Activated CD4-positive, CD25-positive, alpha-beta regulatory T cell treated with anti-CD3 and anti-CD28 coated beads, Interleukin-2, amount 50 U/mL, for 16 hours (primary cell): ENCODE data around the gene TRIM3.
A peak's percentile ranks its signal among the peaks of the same experiment; 100 is the strongest.
"Not testable (repeated sequence)": the region's sequence is repeated elsewhere in the genome, so short reads cannot be mapped to it uniquely, and the experiment has no call there.

ENCODE experiments used
- DNase-seq: peaks from one replicate; pipeline ENCODE4 v3.0.0-alpha.2; 2020; ENCODE audit warnings: low read depth, low spot score

Gene TRIM3

DNA sequence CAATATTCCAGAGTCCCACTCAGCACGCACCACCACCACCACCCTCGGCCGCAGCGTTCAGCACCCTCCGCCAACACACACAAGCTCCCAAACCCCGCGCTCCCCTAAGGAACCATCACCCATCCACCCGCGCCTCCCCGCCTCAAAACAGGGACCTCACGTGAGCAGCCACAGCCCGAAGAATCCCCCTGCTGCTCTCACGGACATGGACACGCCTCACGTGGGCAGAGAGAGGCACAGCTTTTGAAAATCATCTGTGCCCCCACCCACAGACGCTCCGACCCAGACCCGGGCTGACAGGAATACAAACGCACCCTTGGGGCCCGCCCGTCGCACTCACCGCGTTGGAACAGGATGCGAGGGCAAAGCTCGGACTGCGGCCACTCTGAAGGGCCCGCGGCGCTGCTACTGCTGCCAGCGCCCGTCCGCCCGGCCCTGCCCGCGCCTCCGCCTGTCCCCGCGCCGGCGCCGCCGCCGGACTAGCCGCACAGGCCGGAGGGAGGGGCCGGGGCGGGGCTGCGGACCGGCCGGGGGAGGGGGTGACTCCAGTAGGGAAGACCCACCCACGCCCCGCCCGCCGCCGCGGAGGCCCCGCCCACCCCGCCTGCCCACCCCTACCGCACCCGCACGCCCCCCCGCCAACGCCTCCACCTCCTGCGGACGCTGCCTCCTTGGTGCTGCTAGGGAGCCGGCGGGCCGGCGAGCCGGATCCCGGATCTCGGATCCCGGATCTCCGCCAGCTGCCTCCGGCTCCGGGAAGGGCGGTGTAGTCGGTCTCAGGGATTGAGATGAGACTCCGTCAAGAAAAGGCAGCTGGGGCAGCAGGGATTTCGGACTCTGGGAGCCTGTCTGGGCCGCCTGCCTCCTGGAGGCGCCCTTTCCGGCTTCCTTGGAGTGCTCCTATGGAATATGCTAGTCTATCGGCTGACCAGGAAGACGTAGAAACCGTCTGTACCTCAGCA, at the start of gene TRIM3:
TSS of gene TRIM3 (minus strand) at position 491 of the 962 bp plus-strand sequence. CDS start 8,246 bp downstream, outside the sequence.
- peak; percentile 35 for DNase-seq

DNA sequence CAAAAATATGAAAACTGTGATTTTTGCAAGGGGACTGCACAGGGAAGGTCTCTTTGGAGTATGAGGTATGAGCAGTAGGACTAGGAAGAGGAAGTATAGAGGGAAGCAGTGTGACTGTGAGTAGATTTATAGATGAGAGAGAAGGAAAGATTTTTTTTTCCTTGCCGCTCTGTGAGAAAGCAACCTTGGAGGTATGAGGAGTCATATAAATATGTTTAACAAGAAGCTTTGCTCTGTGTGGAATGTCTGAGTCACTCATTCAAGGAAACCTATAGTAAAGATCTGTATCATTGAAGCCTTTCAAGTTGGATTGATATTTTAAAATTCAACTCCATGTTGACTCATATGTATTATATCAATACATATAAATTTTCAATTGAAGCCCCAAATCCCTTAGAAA, 49.5 kb upstream of the TRIM3 start:
- no peak for DNase-seq

GRCh38 chr11:6521946-6522345, 48.2 kb upstream of the TRIM3 start:
- not testable (repeated sequence) for DNase-seq

DNA sequence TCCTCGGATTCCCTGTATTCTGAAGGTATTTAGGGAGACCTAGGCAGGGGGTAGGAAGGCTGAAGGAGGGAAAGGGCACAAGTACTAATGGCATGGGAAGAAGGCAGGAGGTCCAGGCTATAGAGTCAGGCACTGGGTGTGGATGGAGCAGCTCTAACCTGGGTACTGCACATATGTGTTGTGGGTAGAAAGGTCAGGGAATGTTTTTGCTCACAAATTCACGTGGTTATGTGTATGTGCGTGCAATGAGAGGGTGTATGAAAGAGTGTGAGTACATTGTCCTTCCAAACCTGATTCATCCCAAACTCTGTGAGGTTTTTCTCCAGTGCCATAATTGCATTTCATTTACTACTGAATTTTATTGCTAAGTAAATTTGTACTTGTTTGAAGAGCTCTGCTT, 46.5 kb upstream of the TRIM3 start:
- DNase-seq = no peak

DNA sequence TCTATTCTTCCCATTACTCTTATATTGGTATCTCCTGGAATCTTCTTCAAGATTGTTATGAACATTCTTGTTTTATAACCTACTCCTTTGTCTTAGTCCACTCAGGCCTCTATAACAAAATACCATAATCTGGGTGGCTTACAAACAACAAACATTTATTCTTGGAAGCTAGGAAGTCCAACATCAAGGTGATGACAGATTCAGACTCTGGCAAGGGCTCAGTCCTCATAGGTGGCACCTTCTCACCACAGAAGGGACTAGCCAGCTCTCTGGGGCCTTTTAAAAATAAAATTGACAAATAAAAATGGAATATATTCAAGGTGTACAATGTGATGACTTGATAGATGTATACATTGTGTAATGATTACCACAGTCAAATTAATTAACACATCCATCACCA, 43.1 kb upstream of the TRIM3 start:
- DNase-seq = no peak

DNA sequence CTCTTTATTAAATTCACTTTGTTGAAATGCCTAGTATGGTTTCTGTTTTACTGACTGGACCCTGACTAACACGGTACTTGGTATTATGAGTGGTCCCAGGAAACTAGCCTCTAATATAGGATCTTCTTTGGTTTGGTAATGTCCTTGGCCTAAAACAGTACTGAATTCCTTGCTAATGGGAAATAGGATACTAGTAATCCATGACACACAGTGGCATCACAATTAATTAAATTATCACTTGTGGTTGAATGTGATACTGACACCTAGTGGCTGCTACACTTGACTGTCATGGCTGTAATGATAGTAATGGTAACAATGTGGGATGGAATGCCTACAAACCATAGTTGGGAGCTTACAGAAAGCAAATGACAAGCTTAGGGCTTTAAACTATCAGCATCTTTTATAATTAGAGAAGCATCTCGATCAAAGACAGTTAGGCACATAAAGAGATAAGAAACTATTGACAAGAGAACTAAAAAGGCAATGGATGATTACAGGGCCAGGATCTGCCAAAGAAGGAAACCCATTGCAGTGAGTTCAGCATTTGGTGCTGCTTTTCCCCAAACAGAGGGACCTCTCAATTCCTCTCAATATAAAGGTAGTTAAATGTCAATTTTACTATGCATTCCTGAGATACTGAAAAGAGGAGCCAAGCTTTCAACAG, 32.0 kb upstream of the TRIM3 start:
- no peak for DNase-seq

DNA sequence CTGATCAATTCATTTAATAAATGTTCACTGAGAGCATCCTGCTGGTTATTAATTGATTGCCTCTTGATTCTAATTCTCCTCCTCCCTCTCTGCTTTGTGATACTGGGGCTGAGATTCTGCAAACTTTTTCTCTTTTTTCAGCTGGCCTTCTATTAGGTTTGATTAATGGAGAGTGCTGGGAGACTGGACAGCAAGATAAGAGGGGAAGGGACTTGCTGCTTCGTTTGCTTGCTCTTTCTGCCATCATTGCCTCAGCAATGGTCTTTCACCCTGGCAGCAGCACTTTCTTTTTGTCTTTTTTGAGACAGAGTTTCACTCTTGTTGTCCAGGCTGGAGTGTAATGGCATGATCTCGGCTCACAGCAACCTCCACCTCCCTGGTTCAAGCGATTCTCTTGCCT, 30.4 kb upstream of the TRIM3 start:
- DNase-seq = no peak

- DNase-seq = no peak
These were observed 28.6 kb upstream of the TRIM3 start for GRCh38 chr11:6502382-6502781.

DNA sequence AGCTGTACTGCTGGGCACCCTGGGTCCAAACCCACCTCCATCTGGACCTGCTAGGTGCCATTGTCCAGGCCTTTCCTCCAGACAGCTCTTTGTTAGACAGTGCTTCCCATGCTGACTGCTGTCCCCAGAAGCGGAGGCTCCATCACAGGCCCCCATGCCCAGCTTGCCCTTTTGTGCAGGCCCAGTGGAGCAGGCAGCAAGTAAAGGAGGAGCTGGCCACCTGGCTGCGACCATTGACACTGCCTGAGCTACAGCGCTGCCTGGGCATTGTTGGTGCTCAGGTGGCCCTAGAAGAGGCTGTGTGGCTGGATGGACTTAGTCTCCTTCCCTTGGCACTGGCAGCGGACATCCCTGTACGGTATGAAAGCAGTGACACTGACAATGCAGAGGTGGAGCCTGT, 24.8 kb upstream of the TRIM3 start:
- DNase-seq = no peak

DNA sequence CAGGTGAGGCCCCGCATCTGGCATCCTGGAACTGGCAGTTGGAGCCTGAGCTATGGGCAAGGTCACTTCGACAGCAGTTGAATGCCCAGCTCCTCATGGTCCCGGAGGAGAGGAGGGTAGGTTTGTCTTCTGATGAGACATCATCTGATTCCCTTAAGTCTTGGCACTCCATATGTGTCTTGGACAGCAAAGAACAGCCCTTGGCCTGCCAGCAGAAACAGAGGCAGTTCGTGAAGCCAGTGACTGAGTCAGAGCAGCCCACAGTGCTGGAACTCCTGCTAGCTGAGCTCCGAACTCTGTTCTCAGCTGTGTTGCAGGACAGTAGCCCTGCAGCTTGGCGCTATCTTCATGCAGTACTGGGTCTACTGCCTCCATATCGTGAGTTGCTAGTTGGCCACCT, 24.4 kb upstream of the TRIM3 start:
- DNase-seq = no peak

DNA sequence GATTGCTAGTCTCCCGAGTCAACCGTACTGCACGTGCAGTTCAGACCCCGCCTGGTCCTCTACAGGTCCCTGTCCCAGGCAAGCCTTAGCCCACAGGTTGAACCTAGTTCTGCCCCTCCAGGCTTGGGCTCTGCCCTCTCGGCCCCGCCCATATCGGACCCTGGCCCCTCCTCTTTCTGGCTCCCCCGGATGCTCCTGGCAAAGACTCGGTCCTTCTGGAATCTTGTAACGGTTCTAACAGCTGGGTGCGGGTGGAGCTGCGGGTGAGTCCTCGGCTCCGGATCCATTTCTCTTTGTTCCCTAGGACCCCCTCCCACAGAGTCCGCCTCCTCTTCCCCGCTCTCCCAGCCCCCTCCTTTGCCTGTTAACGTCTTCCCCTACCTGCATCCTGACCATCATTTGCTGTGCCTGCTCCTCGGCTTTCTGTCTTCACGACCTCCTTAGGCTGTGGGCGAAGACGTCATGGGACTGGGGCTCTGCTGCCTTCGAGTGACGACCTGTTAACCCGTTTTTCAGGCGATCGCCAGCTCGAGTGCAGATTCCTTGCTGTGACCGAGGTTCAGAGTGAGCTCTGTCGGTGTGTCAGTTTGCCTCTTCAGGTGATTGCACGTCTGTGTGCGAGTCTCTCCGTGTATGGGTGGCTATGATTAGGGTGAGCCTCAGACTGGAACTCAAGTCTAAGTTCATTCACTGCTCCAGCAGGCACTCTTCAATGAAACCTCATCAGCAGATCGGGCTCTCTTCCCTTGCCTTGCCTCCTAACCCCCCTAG, 23.5 kb upstream of the TRIM3 start, which contains the start of gene DNHD1:
TSS of gene DNHD1 (plus strand) at position 212 of the 771 bp plus-strand sequence. CDS start 936 bp downstream, outside the sequence.
- no peak for DNase-seq

DNA sequence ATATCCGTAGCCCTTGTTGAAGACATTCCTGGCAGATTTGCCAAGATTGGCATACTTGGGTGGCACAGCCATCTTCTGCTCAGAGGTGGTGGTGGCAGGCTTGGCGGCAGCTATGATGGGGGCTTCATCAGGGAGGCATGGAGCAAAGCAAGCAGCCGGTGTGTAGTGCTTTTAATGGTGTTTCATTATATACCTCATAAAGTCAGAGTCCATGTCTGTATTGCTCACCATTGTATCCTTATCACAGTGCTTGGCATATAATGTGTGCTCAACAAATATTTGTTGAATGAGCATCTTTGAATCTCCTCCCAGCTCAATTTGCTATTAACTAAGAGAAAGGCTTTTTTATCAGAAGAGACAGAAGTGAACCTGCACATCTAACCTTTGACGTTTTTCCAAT, 15.6 kb upstream of the TRIM3 start:
- no peak for DNase-seq

DNA sequence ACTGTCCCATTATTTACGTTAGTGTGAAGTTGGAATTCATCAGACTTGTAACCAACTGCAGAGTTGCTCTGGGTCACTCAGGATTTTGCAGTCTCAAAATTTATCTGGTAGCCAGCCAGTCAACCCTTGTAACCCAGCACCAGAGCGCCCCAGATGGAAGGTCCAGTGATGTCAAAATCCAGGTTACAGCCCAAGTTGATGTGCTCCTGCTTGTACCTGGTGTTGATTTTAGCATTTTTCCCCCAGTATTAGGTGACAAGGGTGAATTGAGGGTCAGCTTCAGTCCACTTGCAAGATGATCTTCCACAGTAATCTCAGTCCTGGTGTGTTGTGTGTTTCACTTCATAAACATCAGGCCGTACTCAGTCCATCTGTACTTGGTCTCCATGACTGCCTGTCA, 15.1 kb upstream of the TRIM3 start:
- DNase-seq = no peak

DNA sequence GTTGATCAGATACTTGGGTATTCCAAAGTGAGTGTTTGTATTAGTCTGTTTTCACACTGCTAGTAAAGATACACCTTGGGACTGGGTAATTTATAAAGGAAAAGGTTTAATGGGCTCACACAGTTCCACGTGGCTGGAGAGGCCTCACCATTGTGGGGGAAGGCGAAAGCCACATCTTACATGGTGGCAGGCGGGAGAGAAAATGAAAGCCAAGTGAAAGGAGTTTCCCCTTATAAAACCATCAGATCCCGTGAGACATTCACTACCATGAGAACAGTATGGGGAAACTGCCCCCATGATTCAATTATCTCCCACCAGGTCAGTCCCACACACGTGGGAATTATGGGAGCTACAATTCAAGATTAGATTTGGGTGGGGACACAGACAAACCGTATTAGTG, 14.6 kb upstream of the TRIM3 start:
- no peak for DNase-seq

- no peak for DNase-seq
These were observed 13.2 kb upstream of the TRIM3 start for GRCh38 chr11:6486938-6487337.

DNA sequence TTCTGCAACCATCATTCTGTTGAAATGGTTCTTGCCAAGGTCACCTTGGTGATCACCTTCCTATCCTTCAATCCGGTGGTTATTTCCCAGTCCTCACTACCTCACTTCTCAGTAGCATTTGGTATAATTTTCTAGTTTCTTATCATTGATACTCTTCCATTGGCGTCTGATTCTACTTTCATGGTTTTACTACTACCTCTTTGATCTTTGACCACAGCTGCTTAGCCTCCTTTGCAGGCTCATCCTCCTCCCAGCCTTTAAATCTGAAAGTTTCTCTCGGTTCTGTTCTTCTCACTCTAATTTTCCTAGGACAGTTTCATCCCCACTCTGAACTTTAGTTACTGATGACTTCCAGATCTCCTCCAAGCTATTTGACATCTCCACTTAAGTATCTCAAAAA, 12.5 kb upstream of the TRIM3 start:
- no peak for DNase-seq

DNA sequence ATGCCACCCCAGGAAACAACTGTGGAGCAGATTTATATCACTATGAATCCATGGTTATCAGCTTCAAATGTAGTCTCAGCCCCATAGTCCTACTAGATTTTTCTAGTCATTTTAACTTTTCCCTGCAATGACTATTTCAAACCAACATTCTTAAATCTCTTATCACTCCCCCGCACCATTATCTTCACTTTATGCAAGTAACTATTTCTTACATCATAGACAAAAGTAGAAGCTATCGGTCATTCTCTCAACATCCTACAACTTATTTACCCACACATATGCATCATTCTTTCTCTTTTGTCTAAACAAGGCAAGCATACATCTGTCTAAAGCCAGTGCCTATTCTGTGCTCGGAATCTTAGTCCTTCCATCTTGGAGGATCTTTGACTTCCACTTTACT, 11.9 kb upstream of the TRIM3 start:
- DNase-seq = no peak

DNA sequence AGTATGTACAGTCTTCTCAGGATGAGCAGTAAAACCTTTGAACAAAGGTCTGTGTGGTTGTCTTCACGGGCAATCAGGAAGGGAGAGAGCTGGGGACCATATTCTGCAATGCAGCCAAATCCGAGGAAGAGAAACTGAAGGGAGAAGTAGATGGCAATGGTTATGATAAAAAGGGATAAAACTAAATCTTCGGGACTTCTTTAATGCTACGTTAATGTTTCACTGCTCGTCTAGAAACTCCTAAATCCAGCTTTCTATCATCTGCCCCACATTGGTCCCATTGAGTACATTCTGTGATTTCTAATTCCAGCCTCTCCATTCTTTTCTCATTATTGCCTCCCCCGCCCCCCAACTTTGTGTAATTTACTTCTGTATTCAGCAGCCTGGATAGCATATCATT, 9.3 kb upstream of the TRIM3 start:
- DNase-seq = no peak

DNA sequence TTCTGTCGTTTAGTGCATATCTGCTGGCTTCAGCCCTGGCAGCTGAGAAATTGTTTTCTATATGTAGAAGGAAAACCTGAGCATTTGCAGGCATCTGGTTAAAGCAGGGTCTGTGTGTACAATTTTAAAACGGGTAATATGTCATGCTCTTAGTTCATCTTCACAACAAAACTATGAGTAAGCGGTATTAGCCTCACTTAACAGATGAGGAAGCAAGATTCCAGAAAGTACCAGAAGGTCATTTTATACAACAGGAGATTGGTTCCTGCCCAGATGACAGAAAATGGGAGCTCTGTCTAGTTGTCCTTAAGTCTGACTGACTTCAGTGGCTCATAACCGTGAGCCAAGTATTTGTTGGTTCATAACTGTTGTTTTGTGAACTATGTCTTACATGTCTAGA, 8.7 kb upstream of the TRIM3 start:
- no peak for DNase-seq

DNA sequence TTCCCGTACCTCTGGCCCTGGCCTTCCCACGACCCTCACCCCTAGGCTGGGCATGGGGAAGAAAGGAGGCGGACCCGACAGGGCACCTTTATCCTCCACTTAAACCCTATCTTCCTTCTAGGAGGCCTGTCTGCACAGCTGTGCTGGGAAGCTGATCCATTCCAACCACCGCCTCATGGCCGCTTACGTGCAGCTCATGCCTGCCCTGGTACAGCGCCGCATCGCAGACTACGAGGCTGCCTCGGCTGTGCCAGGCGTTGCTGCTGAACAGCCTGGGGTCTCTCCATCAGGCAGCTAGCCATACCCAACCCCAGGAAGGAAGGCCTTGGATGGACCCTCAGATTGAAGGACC, 8.2 kb upstream of the TRIM3 start:
- no peak for DNase-seq

- DNase-seq = peak; percentile 92
These were observed 7.5 kb upstream of the TRIM3 start, which contains the start of the genes ARFIP2 and TIMM10B for GRCh38 chr11:6481012-6481923. TSS of gene ARFIP2 (minus strand) at chr11:6481331. CDS start at chr11:6480421, 910 bp downstream. TSS of gene TIMM10B (plus strand) at chr11:6481501. CDS start at chr11:6481517, 16 bp downstream.
